Kidney (tissue), 14 donors: ENCODE results near the gene CDC5L. TPM values are rescaled to one million over a fixed set of nuclear protein-coding genes. Genes with fewer than 3 reads are reported as not detected.

ENCODE experiments used
- DNase-seq, 5 donors: peaks; one replicate each; pipeline ENCODE4 v3.0.0-alpha.2; 2013 to 2020
- FAIRE-seq: peaks from 2 replicates; lab custom pipeline; 2012; peaks lifted over from hg19 to GRCh38; lab: Jason Lieb, UNC
- H3K27ac ChIP-seq, 2 donors: one replicate each; pipeline ENCODE4 v1.7.0; 2013; ENCODE audit warnings: low read depth in 2 of 2, low read length in 2 of 2, inconsistent platforms in 1 of 2
- H3K27me3 ChIP-seq: one replicate; pipeline ENCODE4 v1.7.1; 2013; ENCODE audit warnings: low read length, inconsistent platforms; ENCODE audit not compliant: control insufficient read depth, insufficient read depth
- H3K36me3 ChIP-seq, 3 donors: one replicate each; pipeline versions ENCODE4 v1.7.0 to v1.7.1; 2013; ENCODE audit warnings: low read length in 3 of 3, control low read depth in 1 of 3, inconsistent platforms in 1 of 3; ENCODE audit not compliant: insufficient read depth in 3 of 3, control insufficient read depth in 2 of 3
- H3K4me1 ChIP-seq, 3 donors: one replicate each; pipeline versions ENCODE4 v1.7.0 to v1.7.1; 2013; ENCODE audit warnings: low read length in 3 of 3, inconsistent platforms in 1 of 3, low read depth in 1 of 3; ENCODE audit not compliant: control insufficient read depth in 2 of 3, insufficient read depth in 2 of 3
- H3K4me3 ChIP-seq, 3 donors: one replicate each; pipeline versions ENCODE4 v1.7.0 to v1.8.1; 2013; ENCODE audit warnings: low read length in 3 of 3, control low read depth in 1 of 3, inconsistent platforms in 1 of 3
- H3K9ac ChIP-seq, 3 donors: one replicate each; pipeline versions ENCODE4 v1.7.0 to v1.7.1; 2013; ENCODE audit warnings: low read length in 3 of 3, control low read depth in 1 of 3, inconsistent platforms in 1 of 3
- H3K9me3 ChIP-seq, 3 donors: one replicate each; pipeline versions ENCODE4 v1.7.0 to v1.7.1; 2013; ENCODE audit warnings: low read length in 3 of 3, control low read depth in 1 of 3, inconsistent platforms in 1 of 3; ENCODE audit not compliant: control insufficient read depth in 2 of 3, insufficient read depth in 1 of 3
- CTCF ChIP-seq: IDR thresholded peaks from 3 replicates; pipeline ENCODE4 v1.5.1; 2012; ENCODE audit warnings: mild to moderate bottlenecking, moderate library complexity, borderline replicate concordance; ENCODE audit not compliant: insufficient read depth; ENCODE audit errors: extremely low read depth
- intact Hi-C: fragments of 100-400 bp; cut with DNase I; formaldehyde crosslinking; loops from one replicate; pipeline ENCODE4 v1.11.1; 2022
- polyA plus RNA-seq: library from polyadenylated mRNA; stranded (reverse); fragments of 350-450 nt; fragmentation: Illumina TruSeq; extraction: RNeasy Lipid Tissue Mini Kit (QIAGEN cat#74804); gene quantifications from one replicate; pipeline ENCODE4 v1.2.3, GENCODE V29; 2014; ENCODE audit warnings: low read depth, low replicate concordance; ENCODE audit not compliant: insufficient read depth
- total RNA-seq: library from RNA; stranded (reverse); fragmentation: NEBNext Ultra II Directional; extraction: Animal tissue kit (Norgen Biotek cat#: 25700); gene quantifications from one replicate; pipeline ENCODE4 v1.2.1, GENCODE V29; 2021
- donor health status: control.
- donor health status: control.
- donor health status: control.
- donor health status: control.
- donor health status: control.
- donor health status: DM: yes; HTN: yes; CAD: no.
- donor health status: Normal renal cell carcinoma (clear cell type).

Gene CDC5L
- total and polyA plus RNA-seq, 2 donors from 2014 or later: 7.6 to 17.6 TPM

DNA sequence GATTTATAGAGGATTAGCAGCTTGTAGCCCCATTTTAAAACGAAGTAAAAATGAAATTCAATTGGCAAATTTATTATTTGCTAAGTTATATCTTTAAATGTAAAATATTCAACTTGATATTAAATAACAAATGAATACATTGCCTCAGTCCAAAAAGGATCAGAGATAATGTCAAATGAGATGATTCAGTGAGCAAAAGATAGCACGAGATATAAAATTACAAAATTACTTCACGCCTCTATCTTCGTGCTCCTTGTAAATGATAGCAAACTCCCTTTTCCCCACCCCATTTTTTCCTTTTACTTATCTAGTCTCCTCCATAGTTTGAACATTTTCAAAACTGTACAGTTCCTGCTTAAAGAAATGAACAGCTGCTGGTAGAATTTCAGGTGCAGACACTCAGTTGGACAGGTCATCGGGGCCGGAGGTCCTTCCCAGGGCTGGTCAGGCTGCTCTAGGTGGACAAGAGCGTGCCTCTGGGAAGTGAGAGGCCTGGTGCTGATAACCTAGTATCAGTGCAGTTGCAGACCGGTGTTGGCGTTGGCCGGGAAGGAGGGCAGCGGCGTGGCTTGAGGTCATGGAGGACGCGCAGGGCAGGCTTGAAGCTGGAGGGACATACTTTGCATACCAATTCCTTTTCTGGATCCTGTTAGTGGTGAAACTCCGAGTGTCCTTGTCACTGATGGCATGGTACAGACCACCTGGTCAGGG lies 83.9 kb downstream of the CDC5L start:
- Histone ChIP-seq H3K27me3 (no peaks in the 10 kb centered on the region), H3K36me3 (no peaks in the 10 kb centered on the region), H3K27ac (no peak overlapping the region), H3K4me1 (peaks cover 0 to 9% (median 4%) of the 10 kb centered on the region in 3 donors), H3K9me3 (no peaks in the 10 kb centered on the region), H3K9ac (no peak overlapping the region), H3K4me3 (no peak overlapping the region)
- FAIRE-seq: no peak
- no peak for DNase-seq
- intact Hi-C loops: no loop called here
- no peak for TF ChIP-seq CTCF

- Histone ChIP-seq H3K9me3 (no peaks in the 10 kb centered on the region), H3K9ac (no peak overlapping the region), H3K27ac (no peak overlapping the region), H3K4me3 (no peak overlapping the region), H3K4me1 (peaks cover 0 to 14% (median 4%) of the 10 kb centered on the region in 3 donors), H3K27me3 (no peaks in the 10 kb centered on the region), H3K36me3 (no peaks in the 10 kb centered on the region)
- intact Hi-C loops: no loop called here
- FAIRE-seq (no peak), DNase-seq (no peak)
- TF ChIP-seq CTCF: no peak
These were observed 84.9 kb downstream of the CDC5L start for GRCh38 chr6:44472250-44472945.

GRCh38 chr6:44473393-44474189 lies 86.1 kb downstream of the CDC5L start:
- no peaks in the 10 kb centered on the region for H3K27me3 ChIP-seq
- DNase-seq: no peak
- no peak overlapping the region for H3K4me3 ChIP-seq
- H3K9me3 ChIP-seq: no peaks in the 10 kb centered on the region
- FAIRE-seq: no peak
- TF ChIP-seq CTCF: no peak
- no peaks in the 10 kb centered on the region for H3K36me3 ChIP-seq
- intact Hi-C loops: no loop called here
- H3K4me1 ChIP-seq: peaks cover 0 to 14% (median 4%) of the 10 kb centered on the region in 3 donors
- H3K9ac ChIP-seq: no peak overlapping the region
- no peak overlapping the region for H3K27ac ChIP-seq
